Hypothalamus (tissue), 51 donors: ENCODE measurements around the gene TGIF2.

Source experiments
- DNase-seq, 51 donors: peaks; one replicate each; lab custom pipeline; 2025; lab: John Stamatoyannopoulos, UW

Gene TGIF2

GRCh38 chr20:36574366-36575135, 1.2 kb downstream of the TGIF2 start:
- DNase-seq, result peak in 6 of 51 donors; percentile 10 to 36 (median 28)

DNA sequence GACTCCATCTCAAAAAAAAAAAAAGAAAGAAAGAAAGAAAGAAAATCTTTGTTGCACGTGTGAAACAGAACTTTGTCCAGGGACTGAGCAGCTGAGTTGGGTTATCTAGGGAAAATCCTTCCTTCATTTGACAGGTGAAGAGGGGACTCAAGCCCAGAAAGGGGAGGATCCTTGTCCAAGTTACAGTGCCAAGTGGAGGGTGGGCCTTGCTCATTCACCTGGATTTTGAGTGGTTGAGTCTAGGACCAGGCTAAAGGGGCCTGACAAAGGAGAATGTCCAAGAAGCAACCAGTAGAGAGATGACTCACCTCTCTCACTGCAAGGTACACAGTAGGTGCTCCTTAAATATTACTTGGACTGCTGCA, 2.7 kb downstream of the TGIF2 start:
- no peak for DNase-seq

- no peak for DNase-seq
These were observed 5.1 kb downstream of the TGIF2 start for GRCh38 chr20:36578356-36579041.

DNA sequence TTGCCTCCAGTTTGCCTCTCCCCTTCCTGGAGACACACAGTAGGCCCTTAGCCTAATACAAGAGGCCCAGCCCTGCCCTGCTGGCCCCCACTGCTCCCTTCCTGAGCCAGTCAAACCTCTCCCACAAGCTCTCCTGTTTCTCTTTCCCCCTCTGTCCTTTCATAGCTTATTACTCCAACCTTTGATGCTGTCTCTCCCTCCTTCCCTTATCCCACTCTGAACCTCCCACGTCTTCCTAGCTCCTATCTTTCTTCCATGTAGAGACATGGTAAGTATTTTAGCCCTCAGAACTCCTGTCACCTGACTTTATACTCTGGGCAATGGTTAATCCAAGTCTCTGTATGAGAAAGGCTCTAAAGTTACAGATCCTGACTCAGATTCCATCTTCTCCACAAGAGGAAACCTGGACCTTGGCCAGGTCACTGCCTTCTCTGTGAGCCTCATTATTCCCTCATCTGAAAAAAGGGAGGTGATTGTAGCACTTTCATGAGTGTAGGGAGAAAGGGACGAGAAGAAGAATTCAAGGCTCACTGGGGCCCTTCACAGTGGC, 6.7 kb downstream of the TGIF2 start:
- no peak for DNase-seq

GRCh38 chr20:36582322-36582721, 8.9 kb downstream of the TGIF2 start:
- no peak for DNase-seq

DNA sequence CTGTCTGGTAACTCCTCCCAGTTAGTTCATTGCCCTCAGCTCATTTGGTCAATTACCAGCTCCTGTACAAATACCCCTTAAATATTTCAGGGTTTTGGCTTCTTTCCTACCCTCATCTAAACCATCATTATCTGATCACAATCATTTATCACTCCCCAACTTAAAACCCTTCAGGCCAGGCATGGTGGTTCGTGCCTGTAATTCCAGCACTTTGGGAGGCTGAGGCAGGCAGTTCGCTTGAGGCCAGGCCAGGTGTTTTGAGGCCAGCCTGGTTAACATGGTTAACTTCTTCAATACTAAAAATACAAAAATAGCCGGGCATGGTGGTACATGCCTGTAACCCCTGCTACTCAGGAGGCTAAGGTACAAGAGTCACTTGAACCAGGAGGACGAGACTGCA, 9.4 kb downstream of the TGIF2 start:
- no peak for DNase-seq

- DNase-seq, result no peak
These were observed 10.7 kb downstream of the TGIF2 start for GRCh38 chr20:36584018-36584481.

DNA sequence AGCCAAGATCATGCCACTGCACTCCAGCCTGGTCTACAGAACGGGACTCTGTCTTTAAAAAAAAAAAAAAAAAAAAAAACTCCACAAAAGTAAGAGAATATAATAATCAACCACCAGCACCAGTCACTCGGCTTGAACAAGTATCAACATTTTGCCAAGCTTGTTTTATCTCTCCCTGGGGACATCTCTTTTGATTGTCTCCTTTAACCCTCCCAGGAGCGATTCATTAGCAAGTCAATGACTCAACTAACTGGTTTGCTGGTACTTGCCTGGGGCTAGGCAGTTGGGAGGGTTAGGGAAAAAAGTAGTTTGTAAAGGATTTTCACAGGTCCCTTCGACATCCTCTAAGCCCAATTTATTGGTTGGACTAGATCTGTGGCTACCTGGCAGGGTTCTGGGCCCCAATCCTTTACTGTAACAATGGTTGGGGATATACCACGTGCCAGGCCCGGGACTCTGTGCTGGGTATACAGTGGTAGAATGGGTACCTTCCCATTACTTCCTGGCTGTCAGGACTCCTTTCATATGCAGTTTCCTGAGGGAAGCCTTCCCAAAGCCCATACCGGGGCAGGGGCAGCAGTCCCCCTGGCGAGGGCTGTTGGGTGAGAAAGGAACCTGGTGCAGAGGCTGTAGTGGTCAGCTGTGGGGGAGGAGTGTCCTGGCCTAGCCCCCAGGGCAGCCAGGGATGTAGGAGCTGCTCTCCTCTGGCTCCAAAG, 12.2 kb downstream of the TGIF2 start:
- no peak for DNase-seq

DNA sequence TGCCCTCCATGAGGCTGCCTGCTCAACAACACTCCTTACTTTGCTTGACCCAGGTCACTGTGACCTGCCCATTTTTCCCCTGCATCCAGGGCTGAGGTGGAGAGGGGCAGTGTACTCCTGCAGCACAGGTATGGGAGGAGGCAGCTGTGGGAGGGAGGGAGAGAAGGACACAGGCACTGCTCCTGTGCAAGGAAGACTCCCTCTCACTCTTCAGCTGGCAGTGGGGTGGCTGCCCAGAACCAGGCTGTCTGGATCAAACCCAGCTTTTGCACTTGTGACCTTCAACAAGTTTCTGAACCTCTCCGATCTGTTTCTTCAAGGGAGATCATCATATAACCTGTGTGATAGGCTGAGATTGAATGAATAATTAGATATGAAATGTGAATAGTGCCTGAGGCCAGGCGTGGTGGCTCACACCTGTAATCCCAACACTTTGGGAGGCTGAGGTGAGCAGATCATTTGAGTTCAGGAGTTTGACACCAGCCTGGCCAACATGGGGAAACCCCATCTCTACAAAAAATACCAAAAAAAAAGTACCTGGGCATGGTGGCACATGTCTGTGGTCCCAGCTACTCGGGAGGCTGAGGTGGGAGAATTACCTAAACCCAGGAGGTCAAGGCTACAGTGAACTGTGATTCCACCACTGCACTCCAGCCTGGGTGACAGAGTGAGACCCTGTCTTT, 14.1 kb downstream of the TGIF2 start:
- no peak for DNase-seq

DNA sequence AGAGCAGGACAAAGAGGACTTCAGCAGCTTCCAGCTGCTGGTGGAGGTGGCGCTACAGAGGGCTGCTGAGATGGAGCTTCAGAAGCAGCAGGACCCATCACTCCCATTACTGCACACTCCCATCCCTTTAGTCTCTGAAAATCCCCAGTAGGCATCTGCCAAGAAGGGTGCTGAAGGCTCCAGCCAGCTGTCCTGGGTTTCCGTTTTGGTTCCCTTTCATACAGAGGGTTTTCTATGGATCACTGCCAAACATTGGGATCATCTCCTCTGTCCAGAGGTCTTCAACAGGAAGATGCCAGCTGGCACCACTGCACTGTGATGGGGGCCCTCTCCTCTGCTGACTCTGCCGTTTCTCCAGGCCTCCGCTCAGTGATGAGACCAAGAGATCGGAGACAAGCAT, 17.9 kb downstream of the TGIF2 start:
- no peak for DNase-seq

- DNase-seq, result peak in 16 of 51 donors; percentile 1 to 26 (median 10)
These were observed 18.7 kb downstream of the TGIF2 start for GRCh38 chr20:36591854-36592641.

- no peak for DNase-seq
These were observed 20.0 kb downstream of the TGIF2 start for GRCh38 chr20:36593347-36593929.

- DNase-seq, result no peak
These were observed 26.5 kb downstream of the TGIF2 start for GRCh38 chr20:36599912-36600345.

GRCh38 chr20:36601540-36601939, 28.1 kb downstream of the TGIF2 start:
- no peak for DNase-seq

DNA sequence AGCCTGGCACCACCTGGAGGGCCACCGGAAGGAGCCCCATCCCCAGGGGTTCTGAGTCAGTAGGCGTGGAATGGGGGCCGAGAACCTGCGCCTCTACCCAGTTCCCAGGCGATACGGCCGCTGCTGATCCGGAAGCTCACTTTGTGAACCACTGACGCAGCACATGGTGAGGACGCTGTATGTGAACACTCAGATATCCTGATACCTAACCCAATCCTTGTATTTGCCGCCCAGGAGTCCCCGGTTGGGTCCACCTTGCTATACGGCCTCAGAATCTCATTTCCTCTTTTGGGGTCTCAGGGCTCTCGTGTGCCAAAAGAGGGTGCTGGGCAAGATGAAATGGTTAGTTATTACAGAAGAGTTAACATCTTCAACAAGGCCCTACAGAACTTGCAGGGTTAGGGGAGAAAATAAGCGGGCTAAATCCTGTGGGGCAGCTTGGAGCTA, 31.6 kb downstream of the TGIF2 start:
- DNase-seq, result peak in 17 of 51 donors; percentile 7 to 54 (median 31)

DNA sequence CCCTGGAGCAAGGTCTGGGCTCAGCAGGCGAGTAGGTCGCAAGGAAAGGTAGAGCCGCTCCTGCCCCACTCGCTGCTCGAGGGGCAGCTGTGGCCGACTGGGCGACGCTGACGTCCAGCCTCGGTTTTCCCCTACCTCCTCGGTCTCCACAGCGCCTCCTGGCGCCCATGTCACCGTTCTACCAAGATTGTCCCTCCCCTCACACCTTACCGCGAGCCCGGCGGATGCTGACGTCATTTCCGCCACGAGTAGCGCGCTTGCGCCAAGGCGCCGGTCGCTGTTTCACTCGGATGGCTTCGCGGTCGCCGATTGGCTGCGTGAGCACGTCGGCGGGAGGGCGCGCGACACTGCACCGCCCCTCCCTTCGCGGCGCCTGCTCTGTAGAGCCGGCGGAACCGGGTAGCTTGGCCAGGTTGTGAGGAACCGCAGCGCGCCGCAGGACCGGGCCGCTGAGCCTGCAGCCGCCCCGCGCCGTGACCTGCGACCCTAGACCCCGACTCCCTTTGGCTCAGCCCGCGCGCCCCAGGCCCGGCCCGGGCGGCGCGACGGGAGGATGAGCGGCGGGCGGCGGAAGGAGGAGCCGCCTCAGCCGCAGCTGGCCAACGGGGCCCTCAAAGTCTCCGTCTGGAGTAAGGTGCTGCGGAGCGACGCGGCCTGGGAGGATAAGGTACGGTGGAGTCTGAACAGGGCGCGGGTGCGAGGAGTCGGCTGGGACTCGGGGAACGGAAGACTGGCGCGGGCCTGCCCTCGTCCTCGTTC, 32.2 kb downstream of the TGIF2 start, which contains the start of gene RAB5IF:
Gene RAB5IF (plus strand): TSS at position 381 of the 759 bp plus-strand sequence. CDS start 173 bp downstream, at position 554.
- peak; percentile 84 to 99 (median 96) for DNase-seq

- DNase-seq, result no peak
These were observed 33.0 kb downstream of the TGIF2 start for GRCh38 chr20:36606158-36607066.
